Measurements from ENCODE around the gene SUPT3H.

Gene SUPT3H

DNA sequence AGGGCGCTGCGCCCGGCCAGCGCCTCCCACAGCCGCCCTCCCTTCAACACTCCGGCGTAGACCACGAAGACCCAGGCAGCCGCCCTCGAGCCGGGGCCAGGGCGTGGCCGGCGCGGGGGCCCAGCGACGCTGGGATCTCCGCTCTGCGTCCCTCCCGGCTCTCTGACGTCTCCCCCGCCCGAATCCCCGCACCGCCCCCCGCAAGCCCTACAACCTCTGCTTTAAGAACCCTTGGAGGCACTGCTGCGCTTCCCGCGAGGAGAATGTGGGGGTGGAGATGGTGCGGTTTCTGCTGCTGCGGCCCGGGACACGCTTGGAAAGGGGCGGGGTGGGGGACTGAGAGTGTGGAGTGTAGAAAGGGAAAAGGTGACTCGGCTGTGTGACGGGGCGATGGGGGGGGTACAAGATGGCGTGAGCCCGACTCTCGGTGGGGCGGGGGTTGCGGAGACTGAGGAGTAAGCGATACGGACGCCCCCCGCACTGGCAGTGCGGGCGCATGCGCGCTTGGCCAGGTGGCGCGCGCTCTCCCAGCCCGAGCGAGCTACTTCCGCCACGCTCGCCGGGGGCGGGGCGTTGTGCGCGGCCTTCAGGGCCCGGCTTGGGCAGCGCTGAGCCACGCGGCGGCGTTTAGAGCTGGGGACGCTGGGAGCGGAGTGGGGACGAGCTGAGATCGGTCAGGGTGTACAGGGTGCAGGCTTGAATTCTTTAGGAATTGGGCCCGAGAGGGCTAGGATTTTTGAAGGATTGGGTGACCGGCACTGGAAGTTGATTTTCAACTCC is at the start of gene SUPT3H:
TSS of gene SUPT3H (minus strand) at position 381 of the 780 bp plus-strand sequence.
- peak; percentile 81 to 90 for DNase-seq

DNA sequence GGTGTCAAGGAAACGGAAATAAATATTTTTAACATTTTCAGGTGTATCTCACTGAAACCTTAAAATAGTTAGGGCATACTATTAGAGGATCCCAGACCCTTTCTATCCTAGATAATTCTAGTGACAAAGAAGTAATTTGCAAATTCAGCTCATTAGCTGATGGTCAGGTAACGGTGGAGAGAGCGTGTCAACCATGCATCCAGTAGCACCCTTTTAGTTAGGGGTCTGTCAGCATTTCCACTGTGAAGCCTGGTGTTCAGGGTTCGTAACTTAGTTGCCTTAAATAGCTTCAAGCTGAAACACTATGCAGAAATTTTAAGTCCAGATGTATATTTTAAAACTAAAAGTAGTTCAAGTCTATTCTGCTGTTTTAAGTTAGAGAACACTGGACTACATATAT is 48.5 kb upstream of the SUPT3H start:
- no peak for DNase-seq

DNA sequence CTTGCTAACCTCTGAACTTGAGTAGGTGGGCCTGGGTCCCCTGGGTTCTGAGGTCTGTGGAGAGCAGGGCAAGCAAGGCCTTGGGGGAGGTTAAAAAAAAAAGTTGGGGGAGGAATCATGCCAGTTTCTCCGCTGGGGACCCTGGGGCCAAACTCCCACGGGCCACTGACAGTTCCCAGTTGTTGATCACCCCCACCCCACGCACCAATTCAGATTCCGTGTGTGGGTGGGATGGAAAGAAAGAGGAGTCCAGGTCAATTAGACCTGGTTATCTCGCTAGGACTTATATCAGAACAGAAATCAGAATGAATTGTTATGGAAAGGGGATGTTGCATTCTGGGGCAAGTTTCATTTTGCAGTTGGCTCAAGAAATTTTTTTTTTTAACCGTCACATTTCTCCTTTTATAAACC is 46.7 kb upstream of the SUPT3H start:
- no peak for DNase-seq

DNA sequence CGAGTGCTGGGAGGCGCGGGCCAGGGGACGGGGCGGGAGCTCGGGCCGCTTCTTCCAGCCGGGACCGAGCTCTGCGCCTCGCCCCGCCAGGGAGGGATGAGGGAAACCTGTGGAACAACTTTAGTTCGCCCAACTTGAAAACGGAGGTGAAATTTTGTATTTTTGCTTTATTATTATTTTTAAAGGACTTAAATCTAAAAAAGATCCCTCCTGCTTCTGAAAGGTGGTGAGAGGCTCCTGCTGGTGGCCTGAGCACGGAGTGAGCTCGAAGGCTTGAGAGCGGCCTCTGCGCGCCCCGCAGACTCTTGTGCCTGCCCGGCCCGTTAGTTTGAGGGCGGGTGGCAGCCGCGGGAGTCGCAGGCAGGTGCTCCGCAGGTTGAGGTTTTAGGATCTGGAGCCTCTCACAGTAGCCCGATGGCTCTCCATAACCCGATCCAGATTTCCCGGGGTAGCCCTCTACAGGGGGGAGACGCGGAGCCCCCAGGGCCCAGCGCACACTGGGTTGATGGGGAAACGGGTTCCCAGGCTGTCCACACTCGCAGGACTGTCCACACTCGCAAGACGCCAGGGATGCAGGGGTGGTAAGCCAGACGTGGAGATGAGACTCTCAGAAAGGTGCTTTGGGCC is 46.2 kb upstream of the SUPT3H start:
- no peak for DNase-seq

DNA sequence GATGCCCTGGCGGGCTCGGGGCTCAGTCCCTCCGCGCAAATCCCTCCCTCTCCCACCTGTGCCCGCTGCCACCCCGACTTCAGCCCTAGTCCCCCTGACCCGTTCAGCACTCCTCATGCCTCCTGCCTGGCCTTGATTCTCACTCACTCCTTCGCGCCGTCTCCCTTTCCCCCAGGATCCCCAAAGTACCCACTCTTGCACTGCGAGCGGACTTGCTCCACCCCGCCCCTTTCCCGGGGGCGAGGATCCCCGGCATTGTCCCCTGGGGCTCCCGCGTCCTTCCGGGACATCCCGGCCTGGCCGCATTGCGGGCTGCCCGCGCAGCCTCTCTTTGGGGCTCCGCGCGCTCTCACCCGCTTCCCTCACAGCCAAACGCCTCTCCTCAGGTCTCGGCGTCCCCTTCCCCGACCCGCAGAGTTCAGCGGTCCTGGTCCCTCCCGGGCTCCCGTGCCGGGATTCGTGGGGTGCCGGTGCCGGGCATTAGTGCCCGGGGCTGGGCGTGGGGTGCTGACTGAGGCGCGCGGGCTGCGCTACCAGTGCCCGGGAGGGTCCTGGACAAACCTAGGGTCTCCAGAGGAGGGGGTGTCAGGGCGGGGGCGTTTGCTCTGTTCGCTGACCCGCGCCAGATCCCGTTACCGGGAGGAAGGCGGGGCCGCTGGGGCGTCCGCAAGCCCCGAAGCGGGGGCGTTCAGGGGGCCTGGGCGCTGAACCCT is 45.5 kb upstream of the SUPT3H start:
- DNase-seq, result no peak

DNA sequence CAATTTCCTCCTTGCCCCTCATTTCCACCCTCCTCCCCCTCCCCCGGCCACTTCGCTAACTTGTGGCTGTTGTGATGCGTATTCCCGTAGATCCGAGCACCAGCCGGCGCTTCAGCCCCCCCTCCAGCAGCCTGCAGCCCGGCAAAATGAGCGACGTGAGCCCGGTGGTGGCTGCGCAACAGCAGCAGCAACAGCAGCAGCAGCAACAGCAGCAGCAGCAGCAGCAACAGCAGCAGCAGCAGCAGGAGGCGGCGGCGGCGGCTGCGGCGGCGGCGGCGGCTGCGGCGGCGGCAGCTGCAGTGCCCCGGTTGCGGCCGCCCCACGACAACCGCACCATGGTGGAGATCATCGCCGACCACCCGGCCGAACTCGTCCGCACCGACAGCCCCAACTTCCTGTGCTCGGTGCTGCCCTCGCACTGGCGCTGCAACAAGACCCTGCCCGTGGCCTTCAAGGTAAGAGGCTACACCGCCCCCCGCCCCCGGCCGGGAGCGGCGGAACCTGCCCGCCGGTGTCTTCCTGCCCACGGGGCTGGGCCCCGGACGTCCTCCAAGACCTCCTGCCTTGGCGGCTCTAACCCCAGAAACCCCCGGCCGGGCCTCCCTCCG is 44.9 kb upstream of the SUPT3H start:
- no peak for DNase-seq

DNA sequence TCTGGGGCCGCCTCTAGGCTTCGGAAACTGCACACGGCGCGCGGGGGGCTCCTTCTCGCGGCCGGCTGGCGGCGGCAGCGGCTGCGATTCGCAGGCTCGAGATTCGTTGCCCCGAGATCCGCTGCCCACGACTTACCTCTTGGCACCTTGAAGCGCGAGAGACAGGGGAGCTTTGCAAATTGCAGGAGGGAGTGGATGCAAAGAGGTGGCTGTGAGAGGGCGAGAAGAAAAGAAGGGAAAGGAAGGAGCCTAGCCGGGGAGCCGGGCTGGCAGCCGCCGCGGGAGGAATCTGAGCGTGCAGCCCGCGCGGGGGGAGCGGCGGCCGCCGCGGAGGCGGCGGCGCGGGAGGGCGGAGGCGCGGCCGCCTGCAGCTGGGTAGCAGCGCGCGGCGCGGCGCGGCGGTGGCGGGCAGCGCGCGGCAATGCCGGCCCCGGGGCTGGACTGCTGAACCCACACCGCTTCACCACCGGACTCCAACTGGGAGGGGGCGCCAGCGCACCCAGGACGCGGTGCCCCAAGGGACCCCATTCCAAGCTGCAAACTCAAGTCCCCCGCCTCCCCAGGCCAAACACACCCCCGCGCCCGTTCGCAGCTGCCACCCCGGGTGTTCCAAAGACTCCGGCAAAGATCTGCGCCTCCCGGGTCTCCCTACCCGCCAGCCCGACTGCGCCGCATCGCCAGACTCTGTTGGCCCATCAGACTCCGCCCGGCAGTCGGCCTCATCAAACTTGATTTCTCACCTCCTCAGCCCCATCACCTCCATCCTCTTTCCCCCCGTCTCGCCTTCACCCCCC is 44.2 kb upstream of the SUPT3H start:
- DNase-seq, result peak in 1 of 2 experiments; percentile 19

DNA sequence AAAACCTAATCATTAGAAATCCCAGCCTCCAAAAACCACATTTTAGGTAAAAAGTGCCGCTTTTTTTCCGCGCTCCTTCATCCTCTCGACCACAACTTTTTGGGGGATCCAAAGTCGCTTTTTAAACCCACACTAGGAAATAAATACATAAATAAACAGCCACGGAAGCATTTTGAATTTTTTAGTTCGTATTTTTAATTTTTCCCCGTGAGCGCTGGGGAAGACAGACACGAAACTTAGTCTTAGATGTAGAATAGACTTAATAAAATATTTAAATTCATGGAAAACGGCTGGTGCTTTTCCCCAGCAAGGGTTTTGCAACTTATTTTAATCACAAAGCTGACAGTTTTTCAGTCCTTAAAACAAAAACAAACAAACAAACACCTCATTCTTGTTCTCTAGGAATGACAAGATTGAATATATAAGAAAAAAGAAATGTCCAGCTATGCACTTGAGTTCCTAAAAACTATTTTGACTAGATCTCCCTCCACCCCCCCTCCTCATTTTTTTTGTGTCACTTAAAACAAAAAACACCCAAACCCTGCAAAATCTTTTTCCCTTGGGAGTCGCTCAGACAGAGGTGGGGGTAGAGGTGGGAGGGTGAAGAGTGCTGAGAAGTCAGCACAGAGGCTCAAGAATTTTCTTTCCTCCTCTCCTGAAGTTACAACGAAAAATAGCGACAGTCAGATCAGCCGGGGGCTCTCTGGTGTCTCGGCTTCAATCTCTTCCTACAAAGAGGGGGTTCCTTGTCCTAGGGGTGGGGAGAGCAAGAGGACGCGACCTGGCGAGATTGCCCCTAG is 43.4 kb upstream of the SUPT3H start:
- DNase-seq, result no peak

DNA sequence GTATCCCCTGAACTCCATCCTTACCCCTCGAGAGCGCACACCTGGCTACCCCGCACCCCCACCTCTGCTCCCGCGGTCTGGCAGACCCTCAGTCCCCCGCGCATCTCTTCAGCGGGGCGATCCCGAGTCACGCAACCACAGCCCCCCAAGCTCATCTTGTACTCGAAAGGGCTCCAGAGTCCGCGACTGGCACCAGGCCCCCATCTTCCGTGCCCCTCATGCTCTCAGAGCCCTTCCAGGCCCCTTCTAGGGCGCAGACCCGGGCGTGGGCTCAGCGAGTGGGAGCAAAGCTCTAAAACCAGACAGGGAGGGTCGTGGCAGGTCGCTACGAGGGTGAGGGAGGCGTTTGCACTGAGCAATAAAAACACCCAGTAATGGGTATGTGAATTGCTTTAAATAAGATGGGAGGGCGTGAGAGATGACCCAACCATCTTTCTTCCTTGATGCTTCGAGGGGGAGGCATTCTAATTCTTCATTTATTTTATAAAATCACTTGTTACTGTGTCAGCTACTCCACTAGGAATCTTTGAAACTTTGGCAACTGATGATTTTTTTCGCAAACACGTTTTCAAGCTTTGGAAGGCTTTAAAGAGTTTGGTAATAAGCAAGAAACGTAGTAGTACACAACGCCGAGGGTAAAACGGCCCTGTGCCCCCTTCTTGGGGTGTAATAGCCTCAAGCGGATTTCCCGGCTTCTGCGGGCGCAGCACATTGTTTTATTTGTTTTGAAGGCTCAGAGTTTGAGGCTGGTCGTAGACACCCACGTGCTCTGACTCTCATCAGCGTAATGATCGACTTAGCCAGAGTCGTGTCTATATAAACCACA is 42.6 kb upstream of the SUPT3H start:
- no peak for DNase-seq

DNA sequence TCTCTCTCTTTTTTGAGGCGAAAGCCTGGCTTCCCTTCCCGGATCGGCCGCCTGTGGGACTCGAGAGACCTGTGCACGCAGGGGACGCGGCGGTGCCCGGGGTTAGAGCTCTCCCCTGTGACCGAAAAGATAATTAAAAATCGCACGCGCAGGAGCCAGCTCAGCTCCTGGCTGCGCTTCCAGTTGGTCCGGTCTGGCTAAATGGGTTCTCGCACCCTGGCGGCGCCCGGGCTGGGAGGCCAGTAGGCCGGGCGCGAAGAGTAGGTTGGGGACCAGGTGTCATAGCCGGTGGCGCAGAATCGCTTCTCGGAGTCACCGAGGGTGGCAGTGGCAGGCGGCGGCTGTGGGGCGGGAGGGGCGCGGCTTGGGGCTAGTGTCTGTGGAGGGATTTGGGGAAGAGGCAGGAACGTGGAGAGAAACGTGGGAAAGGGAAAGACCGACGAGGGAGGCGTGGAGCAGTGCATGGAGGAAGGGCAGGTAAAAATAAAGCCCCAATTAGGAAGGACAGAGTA is 41.9 kb upstream of the SUPT3H start:
- no peak for DNase-seq

DNA sequence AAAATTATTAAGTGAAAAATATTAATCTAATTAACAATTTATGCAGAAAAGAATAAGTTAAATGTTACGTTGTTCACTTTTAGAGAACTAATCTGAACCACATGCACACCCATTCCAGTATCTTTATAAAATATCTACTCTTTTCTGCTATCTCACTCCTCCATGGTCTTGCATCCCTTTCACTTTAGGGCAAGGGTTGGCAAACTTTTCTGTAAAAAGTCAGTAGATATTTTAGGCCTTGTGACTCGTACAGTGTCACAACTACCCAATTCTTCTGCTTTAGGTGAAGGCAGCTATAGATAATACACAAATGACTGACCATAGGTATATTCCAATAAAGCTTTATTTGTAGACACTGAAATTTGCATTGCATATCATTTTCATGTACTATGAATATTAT is 39.7 kb upstream of the SUPT3H start:
- no peak for DNase-seq

DNA sequence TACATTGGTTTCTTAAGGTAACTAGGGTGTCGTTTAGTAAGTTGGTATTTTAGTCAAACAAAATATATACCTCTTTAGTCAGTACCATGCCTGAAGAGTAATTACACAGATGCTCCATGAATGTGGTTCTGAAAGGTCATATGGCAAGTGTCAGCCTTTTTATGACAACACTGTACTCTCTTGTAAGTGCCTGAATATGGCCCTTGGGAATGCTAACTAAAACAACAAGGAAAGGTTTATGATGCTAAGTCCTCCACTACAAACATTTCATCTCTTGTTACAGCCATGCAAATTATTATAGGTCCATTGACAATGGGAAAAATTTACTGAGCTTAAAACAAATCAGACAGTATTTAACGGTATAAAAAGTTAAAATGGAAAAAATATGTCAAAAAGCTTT is 39.0 kb upstream of the SUPT3H start:
- DNase-seq, result peak; percentile 23 to 41

DNA sequence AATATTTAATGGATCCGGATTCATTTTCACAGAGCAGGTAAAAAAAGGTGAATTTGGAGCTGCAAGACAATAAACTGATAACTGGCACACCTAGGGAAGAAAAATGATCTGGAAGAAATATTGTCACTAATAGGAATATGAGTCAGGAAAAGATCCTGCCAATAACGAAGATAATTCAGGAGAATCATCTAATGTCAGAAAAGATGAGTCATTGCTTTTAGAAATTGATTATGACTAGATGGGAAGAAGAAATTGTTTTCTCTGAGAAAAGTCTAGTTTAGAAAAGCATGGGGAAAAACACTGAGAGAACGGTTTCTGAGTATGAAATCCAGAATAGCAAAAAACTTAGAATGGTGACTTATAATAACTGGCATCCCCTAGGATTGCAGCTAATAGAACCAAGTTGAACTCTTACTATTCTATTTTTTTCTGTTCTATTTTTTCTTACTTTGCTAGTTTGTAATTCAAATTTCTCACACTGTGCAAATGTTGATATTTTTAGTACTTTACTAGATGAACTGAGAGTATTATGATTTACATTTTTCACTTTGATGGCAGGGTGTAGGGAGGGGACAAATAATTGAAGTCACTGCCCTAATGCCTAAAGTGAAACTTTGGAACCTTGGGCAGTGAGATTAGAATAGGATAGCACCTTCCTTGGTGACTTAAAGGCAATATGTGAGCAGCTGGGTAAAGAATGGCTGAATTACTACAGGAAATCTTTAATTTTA is 38.2 kb upstream of the SUPT3H start:
- no peak for DNase-seq

DNA sequence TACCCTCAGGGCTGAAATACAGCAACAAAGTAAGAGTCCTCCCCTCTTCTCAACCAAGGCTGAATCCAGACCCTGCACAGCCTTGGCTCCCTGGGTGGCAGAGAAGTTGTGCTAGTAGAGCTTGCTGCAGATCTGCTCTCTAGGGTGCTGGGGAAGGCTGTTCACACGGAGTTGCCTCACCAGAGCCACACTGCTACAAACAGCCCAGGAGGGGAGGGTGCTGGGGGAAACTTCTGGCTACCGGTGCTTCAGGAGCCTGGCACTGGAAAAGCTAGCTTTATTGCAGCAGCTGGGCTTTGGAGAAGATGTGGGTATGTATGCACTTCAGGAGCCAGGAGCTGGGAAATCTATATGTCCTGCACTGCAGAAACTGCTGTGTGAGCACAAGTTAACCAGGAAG is 37.6 kb upstream of the SUPT3H start:
- no peak for DNase-seq

DNA sequence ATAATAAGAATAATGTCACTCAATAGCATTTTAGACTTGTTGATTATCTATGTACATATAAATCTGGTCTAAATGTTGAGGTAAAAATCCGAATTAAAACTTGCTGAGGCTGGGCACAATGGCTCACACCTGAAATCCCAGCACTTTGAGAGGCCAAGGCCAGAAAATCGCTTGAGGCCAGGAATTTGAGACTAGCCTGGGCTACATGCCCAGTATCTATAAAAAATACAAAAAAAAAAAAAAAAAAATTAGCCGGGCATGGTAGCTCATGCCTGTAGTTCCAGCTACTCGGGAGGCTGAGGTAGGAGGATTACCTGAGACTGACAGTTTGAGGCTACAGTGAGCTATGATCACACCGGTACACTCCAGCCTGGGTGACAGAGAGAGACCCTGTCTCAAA is 34.2 kb upstream of the SUPT3H start:
- no peak for DNase-seq

DNA sequence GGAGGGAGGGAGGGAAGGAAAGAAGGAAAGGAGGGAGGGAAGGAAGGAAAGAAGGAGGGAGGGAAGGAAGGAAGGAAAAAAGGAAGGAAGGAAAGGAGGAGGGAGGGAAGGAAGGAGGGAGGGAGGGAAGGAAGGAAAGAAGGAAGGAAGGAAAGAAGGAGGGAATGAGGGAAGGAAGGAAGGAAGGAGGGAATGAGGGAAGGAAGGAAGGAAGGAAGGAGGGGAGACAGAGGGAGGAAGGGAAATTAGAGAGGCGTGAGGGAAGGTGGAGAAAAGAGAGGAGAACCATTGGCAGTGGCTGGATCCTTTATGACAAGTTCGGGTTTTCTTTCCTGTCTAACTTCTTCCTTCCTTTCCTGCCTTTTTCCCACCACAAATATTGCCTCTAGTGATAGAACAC is 22.3 kb upstream of the SUPT3H start:
- DNase-seq, result no peak

DNA sequence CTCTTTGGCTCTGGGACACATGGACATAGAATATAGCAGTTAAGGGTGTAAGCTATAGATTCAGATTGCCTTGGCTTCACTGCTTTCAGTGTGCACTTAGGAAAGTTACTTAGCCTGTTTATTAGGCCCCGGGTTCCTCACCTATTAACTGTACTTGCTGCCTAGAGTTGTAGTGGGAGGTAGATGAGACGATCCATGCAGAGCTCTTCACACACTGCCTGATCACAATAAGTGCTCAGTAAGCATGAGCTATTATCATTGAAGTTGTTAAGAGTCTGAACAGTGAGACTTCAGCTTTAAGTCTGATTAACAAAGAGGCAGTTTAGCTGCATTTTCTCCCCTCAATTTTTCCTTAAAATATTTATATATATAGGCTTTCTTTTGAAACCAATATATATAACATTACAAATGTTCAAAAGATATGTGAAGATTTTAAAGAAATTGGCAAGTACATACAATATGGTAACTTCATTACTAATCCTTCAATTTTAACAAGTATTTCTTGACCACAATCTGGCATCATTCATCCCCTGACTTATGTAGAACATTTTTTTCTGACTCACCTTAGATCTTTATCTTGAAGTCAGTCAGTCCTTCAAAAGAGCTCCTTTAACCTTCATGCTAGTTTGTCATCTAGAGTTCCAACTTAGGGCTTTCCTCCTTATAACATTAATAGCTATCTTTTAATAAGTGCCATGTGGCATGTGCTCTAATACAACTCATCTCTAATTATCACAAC is 20.5 kb upstream of the SUPT3H start:
- DNase-seq, result no peak

DNA sequence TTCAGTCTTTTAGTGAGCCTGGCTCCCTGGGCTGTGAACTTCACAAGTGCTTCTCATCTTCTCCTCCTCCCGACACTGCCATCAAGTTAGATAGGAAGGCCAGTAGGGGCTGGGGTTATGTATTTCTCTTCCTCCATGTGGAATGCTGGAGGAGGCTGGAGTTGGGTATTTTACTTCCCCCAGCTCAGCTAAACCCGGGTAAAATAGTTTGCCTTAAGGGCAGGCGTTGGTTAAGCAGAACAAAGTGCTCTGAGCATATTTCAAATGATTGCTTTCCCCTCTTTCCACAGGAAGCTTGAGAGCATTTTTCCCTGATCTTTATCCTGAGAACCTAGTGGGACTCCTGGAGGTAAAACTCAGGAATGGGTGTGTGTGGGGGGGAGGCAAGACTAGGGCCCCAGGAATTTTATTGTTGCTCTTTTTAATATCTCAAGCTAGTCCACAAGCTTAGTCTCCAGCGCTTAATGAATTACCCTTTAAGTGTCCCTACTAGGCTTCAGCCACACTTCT is 16.9 kb upstream of the SUPT3H start:
- DNase-seq, result no peak

DNA sequence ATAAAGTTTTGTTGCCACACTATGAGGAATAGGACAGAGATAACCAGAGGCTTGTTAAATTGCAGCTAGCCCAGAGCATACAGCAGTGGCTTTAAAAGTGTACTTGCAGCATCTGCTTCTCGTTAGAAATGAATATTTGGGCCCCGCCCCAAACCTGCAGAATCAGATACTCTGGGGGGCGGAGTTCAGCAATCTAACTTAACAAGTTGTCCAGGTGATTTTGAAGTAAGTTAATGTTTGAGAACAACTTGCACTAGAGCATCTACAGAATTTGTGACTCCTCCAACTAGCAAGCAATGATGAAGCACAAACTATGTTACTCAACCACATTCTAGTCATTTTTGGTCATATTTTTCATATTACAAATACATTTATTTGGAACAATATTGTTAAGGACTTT is 10.6 kb upstream of the SUPT3H start:
- DNase-seq, result no peak
